ENCODE data around the gene PHGDH.
"Not testable (repeated sequence)": the region's sequence is repeated elsewhere in the genome, so short reads cannot be mapped to it uniquely, and the experiment has no call there.

Gene PHGDH

GRCh38 chr1:119771016-119771415 is 59.3 kb downstream of the PHGDH start:
- DNase-seq, result no peak

DNA sequence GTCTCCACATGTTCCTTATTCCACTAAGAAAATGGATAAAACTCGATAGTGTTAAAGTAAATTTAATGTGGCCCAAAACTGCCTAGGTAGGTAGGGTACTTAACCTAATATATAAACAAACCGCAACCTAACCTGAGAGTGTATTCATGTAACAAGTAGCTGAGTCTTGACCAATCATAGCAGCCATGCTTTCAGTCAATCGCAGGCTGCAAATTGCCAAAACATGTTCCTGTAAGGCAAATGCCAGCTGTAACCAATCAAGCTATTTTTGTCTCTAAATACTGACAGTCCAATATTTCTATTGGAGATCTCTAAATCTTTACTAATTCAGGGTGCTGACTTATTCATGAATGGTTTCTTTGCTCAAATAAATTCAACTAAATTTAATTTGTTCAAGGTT is 60.0 kb downstream of the PHGDH start:
- DNase-seq, result no peak

- no peak for DNase-seq
These were observed 60.6 kb downstream of the PHGDH start for GRCh38 chr1:119772298-119772697.

- DNase-seq, result no peak
These were observed 62.0 kb downstream of the PHGDH start for GRCh38 chr1:119773711-119774241.

DNA sequence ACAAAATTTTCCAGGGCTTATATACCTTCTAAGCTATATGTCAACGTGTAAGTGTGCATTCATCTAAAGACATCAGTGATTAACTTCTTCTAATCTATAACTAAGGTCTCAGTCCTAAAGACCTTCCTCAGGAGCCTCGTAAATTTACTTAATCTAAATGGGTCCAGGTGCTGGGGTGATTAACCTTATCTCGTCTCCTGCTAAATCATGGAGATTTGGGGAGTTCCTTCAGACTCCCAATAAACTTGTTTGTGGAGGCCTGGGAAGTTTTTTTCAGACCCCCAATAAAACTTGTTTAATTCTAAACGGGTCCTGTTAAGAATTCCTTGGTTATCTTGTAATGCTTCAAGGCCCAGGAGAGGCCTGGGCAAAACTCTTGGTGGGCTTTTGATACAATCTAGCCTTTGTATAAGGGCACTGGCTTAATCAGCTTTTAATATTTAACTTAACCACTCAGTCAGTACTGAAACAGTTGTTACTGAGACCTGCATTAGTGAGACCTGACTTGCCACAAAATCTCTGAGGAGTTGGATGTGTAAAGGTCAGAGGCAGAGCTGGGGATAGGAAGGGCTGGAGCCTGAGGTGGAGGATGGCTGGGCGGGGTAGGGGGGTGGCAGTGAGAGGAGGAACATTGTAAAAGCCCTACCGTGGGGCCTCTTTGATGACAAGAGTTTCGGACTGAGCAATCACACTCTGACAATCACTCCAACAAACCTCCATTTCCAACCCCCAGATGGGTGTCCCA is 63.2 kb downstream of the PHGDH start:
- DNase-seq, result no peak

DNA sequence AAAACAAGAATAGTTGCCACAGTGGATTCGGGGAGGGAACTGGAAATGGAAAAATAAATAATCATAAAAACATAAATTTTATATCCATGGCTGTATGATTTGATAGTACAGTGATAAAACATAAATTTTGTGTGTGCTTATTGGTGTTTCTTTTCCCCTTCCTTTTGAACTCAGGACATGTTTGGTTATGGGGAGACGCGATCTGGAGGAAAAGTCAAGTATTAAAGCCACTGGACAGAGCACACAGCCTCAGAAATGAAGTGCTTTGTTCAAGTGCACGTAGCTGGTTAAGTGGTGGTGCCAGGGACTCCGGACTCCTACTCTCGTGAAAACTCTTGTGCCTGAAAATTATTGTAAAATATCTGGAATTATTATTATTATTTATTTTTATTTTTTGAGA is 66.6 kb downstream of the PHGDH start:
- DNase-seq, result no peak

- DNase-seq, result no peak
These were observed 67.3 kb downstream of the PHGDH start for GRCh38 chr1:119778886-119779560.

- peak; percentile 23 for DNase-seq
These were observed 68.2 kb downstream of the PHGDH start for GRCh38 chr1:119779869-119780356.

GRCh38 chr1:119781434-119782210 is 69.9 kb downstream of the PHGDH start:
- DNase-seq, result no peak

DNA sequence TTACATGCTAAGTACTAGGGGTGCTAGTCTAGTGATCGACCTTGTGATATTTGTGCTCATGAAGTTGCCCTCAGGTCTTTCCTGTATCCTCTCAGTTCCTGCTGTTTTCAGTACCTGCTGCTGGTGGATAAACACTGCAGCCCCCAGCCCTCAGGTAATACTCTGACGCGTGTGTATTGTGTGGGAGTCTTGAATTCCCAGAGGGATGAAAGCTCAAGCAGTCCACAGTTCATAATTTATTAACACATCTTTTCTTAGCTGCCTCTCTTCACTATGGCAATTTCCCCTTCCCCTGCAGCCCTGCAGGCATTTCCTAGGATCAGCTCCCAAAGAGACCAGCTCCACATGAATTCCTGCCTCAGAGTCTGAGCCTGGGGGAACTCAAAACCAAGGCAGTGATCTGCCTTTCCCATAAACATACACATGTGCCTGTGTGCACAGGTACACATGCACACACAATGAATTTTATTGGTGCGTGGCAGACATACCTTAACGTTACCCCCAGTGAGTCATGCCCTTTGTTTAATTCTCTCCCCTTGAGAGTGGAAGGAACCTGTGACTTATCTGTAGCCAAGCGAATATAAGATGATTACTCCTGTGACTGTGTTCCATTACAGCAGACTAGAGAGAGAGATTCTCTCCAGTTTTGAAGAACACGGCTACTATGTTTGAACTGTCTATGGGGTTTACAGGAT is 71.0 kb downstream of the PHGDH start:
- DNase-seq, result no peak

DNA sequence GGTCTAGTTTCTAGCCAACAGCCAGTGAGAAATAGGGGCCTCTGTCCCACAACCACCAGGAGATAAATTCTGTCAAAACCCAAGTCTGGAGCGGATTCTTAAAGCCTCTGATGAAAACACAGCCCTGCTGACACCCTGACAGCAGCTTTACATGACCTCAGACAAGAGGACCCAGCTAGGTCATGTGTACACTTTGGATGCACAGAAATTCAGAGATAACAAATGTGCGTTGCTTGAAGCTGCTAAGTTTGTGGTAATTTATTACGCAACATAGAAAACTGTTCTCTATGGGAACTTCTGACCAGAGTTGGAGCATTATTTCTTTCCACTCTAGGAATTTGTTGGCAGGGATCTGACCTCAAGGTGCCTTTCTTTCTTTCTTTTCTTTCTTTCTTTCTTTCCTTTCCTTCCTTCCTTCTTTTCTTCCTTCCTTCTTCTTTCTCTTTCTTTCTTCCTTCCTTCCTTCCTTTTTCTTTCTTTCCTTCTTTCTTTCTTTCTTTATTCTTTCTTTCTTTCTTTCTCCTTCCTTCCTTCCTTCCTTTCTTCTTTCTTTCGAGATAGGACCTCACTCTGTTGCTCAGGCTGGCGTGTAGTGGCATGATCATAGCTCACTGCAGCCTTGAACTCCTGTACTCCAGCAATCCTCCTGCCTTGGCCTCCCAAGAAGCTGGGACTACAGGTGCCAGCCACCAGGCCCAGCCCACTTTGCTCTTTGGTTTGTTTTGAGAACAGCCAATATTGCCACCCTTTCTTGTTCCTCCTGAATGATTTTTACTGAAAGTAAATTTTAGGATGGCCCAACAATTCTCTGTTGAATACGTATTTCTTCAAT is 71.8 kb downstream of the PHGDH start:
- DNase-seq, result no peak

GRCh38 chr1:119784191-119784781 is 72.6 kb downstream of the PHGDH start:
- DNase-seq, result no peak

- DNase-seq, result not testable (repeated sequence)
These were observed 74.3 kb downstream of the PHGDH start for GRCh38 chr1:119786046-119786445.

DNA sequence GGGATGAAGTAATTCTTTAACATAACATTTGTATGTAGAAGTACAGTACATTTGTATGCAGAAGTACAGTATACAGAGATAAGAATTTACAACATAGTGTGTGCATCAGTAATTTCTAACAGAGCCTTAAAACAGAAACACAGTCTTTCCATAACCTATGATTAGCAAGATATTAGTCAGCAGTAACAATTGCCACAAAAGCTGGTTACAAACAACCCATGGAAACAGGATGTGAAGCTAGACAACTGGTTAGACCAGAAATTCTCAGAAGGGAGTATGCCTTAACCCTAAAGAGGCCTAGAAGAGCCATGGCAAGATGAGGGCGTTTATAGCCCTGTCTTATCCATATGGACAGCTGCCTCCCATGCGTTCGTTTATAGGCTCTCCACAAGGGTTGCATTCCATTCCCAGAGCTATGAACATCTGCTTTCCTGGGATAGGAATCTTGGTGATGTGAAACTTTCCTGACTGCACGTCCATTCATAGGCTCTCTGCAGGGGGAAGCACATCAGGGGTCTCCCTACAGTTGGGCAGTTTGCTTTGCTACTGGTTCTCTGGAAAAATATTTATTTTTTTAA is 74.8 kb downstream of the PHGDH start:
- DNase-seq, result not testable (repeated sequence)

DNA sequence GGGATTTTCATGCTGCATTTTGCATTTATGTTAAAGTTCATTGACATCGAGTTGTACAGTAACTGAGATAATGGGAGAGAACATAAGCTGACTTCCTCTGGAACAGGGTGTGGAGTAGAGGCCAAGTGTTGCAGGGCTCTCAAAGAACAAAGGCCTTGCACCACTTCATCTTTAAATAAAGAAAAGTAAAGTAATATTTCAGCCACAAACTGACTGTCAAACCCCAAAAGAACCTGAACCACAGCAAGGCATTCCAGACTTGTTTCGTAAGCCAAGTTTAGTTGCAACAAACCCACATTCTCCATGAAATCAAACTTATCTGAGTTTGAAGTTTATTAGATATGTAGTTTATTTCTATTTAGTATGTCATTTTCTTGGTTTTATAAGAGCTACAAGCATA is 76.0 kb downstream of the PHGDH start:
- DNase-seq, result no peak

GRCh38 chr1:119790451-119791198 is 78.9 kb downstream of the PHGDH start:
- DNase-seq, result no peak

- no peak for DNase-seq
These were observed 79.6 kb downstream of the PHGDH start for GRCh38 chr1:119791377-119791776.

All from NCI-H748 treated with DMSO at 0.1 percent for 48 hours (cell line).